ENCODE results near the gene TRAF3IP1.

DNA sequence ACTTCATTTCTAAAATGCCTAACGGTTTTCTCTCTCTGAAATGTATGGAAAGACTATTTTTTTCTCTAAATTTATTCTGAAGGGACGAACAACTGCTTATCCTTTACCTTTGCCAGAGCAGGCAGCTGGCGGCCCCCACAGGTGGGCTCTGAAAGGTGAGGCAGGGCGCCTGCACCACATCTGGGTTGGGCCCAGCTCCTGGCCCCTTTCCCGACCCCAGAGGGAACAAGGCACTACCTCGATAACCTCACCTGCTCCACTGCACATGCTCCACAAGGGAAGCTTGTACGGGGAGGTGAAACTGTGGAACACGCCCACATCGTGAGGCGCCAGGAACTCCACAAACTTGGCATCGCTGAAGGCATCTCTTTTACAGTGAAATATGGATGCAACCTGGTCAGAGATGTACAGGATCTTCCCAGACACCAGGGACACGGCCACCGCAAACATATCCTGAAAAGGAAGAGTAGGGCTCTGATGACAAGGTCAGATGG is 49.2 kb upstream of the TRAF3IP1 start:
- TF ChIP-seq, protein P1, sequence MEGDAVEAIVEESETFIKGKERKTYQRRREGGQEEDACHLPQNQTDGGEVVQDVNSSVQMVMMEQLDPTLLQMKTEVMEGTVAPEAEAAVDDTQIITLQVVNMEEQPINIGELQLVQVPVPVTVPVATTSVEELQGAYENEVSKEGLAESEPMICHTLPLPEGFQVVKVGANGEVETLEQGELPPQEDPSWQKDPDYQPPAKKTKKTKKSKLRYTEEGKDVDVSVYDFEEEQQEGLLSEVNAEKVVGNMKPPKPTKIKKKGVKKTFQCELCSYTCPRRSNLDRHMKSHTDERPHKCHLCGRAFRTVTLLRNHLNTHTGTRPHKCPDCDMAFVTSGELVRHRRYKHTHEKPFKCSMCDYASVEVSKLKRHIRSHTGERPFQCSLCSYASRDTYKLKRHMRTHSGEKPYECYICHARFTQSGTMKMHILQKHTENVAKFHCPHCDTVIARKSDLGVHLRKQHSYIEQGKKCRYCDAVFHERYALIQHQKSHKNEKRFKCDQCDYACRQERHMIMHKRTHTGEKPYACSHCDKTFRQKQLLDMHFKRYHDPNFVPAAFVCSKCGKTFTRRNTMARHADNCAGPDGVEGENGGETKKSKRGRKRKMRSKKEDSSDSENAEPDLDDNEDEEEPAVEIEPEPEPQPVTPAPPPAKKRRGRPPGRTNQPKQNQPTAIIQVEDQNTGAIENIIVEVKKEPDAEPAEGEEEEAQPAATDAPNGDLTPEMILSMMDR (IDR thresholded peaks at IDR 0.05), result no peak
- TF ChIP-seq ZFX (IDR thresholded peaks at IDR 0.05; ENCODE audit: borderline replicate concordance), result no peak
